Duodenal mucosa (tissue), 2 donors: ENCODE data around the gene RABGAP1L.
"Not testable (repeated sequence)": the region's sequence is repeated elsewhere in the genome, so short reads cannot be mapped to it uniquely, and the experiment has no call there.

Experiments
- H3K27ac ChIP-seq: one replicate; pipeline ENCODE4 v1.7.0; 2013; ENCODE audit warnings: low read depth, low read length
- H3K27me3 ChIP-seq, 2 donors: one replicate each; pipeline ENCODE4 v1.7.0; 2013; ENCODE audit warnings: low read length in 2 of 2, control low read depth in 1 of 2; ENCODE audit not compliant: insufficient read depth in 2 of 2, control insufficient read depth in 1 of 2
- H3K36me3 ChIP-seq, 2 donors: one replicate each; pipeline ENCODE4 v1.7.0; 2013; ENCODE audit warnings: low read length in 2 of 2, control low read depth in 1 of 2; ENCODE audit not compliant: insufficient read depth in 2 of 2, control insufficient read depth in 1 of 2
- H3K4me1 ChIP-seq, 2 donors: one replicate each; pipeline ENCODE4 v1.7.0; 2013; ENCODE audit warnings: low read length in 2 of 2, control low read depth in 1 of 2; ENCODE audit not compliant: insufficient read depth in 2 of 2, control insufficient read depth in 1 of 2
- H3K4me3 ChIP-seq, 2 donors: one replicate each; pipeline ENCODE4 v1.7.0; 2013; ENCODE audit warnings: low read length in 2 of 2, low read depth in 1 of 2
- H3K9ac ChIP-seq, 2 donors: one replicate each; pipeline ENCODE4 v1.7.0; 2013; ENCODE audit warnings: low read length in 2 of 2, low read depth in 1 of 2
- H3K9me3 ChIP-seq, 2 donors: one replicate each; pipeline ENCODE4 v1.7.0; 2013; ENCODE audit warnings: low read length in 2 of 2, control low read depth in 1 of 2; ENCODE audit not compliant: control insufficient read depth in 1 of 2

The RABGAP1L gene

GRCh38 chr1:174232761-174233160 is 73.4 kb downstream of the RABGAP1L start:
- H3K36me3 ChIP-seq: peaks cover 0 to 13% of the 10 kb centered on the region in 2 donors
- no peak overlapping the region for H3K4me3 ChIP-seq
- H3K9me3 ChIP-seq: no peaks in the 10 kb centered on the region
- H3K4me1 ChIP-seq: no peaks in the 10 kb centered on the region
- no peaks in the 10 kb centered on the region for H3K27me3 ChIP-seq
- H3K9ac ChIP-seq: no peak overlapping the region
- no peak overlapping the region for H3K27ac ChIP-seq

DNA sequence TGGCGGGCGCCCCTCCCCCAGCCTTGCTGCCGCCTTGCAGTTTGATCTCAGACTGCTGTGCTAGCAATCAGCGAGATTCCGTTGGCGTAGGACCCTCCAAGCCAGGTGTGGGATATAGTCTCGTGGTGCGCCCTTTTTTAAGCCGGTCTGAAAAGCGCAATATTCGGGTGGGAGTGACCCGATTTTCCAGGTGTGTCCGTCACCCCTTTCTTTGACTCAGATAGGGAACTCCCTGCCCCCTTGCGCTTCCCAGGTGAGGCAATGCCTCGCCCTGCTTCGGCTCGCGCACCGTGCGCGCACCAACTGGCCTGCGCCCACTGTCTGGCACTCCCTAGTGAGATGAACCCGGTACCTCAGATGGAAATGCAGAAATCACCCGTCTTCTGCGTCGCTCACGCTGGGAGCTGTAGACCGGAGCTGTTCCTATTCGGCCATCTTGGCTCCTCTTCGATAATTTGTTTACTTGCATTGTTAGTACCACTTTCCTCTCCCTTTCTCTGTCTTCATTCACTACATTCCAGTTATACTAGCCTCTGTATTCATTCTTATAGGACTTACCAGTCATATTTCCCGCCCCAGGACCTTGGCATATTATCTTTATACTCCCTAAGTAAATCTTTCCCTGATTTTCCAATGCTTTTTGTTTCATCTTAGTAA is 79.7 kb downstream of the RABGAP1L start:
- H3K27ac ChIP-seq, H3K9ac ChIP-seq, H3K4me3 ChIP-seq, H3K27me3 ChIP-seq, H3K9me3 ChIP-seq, H3K4me1 ChIP-seq: not testable (repeated sequence)
- H3K36me3 ChIP-seq: peaks cover 0 to 18% of the 10 kb centered on the region in 2 donors

GRCh38 chr1:174239541-174239940 is 80.2 kb downstream of the RABGAP1L start:
- Histone ChIP-seq H3K27ac (no peak overlapping the region), H3K9ac (no peak overlapping the region), H3K4me3 (no peak overlapping the region), H3K27me3 (no peaks in the 10 kb centered on the region), H3K9me3 (no peaks in the 10 kb centered on the region), H3K36me3 (peaks cover 0 to 24% of the 10 kb centered on the region in 2 donors), H3K4me1 (no peaks in the 10 kb centered on the region)

- H3K9me3 ChIP-seq: no peaks in the 10 kb centered on the region
- peaks cover 0 to 26% of the 10 kb centered on the region in 2 donors for H3K36me3 ChIP-seq
- H3K9ac ChIP-seq: no peak overlapping the region
- no peaks in the 10 kb centered on the region for H3K4me1 ChIP-seq
- H3K27ac ChIP-seq: no peak overlapping the region
- no peaks in the 10 kb centered on the region for H3K27me3 ChIP-seq
- no peak overlapping the region for H3K4me3 ChIP-seq
These were observed 83.5 kb downstream of the RABGAP1L start for GRCh38 chr1:174242856-174243255.

DNA sequence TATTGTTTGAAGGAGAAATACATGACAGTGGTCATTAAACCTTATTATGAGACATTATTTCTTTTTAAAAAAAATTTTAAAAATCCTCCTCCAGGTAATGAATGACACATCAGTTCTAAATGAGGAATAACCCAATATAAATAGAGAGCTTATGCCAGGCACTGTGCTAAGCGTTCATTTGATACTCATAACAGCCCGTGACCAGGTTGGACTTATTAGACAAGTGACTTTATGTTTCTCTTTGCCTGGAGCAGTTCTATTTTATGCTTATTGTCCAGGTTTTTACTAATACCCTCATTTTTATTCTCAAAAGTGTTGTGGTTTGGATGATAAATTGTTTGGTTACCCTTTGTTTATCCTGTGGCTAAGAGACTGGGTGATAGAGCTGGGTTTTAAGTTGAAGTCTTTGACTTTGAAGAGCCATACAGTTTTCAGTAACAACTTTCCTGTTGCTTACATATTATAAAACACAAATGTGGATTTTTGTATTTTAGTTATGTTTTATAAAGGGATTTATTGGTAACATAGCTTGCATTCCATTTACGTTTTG is 84.2 kb downstream of the RABGAP1L start:
- H3K4me1 ChIP-seq: no peaks in the 10 kb centered on the region
- no peak overlapping the region for H3K4me3 ChIP-seq
- H3K27me3 ChIP-seq: no peaks in the 10 kb centered on the region
- no peaks in the 10 kb centered on the region for H3K9me3 ChIP-seq
- no peak overlapping the region for H3K9ac ChIP-seq
- no peak overlapping the region for H3K27ac ChIP-seq
- H3K36me3 ChIP-seq: peaks cover 0 to 26% of the 10 kb centered on the region in 2 donors

GRCh38 chr1:174244017-174244416 is 84.7 kb downstream of the RABGAP1L start:
- H3K4me3 ChIP-seq: no peak overlapping the region

GRCh38 chr1:174247472-174247871 is 88.2 kb downstream of the RABGAP1L start:
- no peak overlapping the region for H3K9ac ChIP-seq
- H3K4me3 ChIP-seq: no peak overlapping the region
- H3K36me3 ChIP-seq: peaks cover 0 to 19% of the 10 kb centered on the region in 2 donors
- H3K9me3 ChIP-seq: no peaks in the 10 kb centered on the region
- H3K4me1 ChIP-seq: no peaks in the 10 kb centered on the region
- H3K27me3 ChIP-seq: no peaks in the 10 kb centered on the region
- H3K27ac ChIP-seq: no peak overlapping the region

More at GRCh38 chr1:174244017-174244416, 84.7 kb downstream of the RABGAP1L start:
- H3K36me3 ChIP-seq: peaks cover 0 to 26% of the 10 kb centered on the region in 2 donors
- no peak overlapping the region for H3K27ac ChIP-seq
- H3K4me1 ChIP-seq: no peaks in the 10 kb centered on the region
- H3K27me3 ChIP-seq: no peaks in the 10 kb centered on the region
- no peaks in the 10 kb centered on the region for H3K9me3 ChIP-seq
- H3K9ac ChIP-seq: no peak overlapping the region

DNA sequence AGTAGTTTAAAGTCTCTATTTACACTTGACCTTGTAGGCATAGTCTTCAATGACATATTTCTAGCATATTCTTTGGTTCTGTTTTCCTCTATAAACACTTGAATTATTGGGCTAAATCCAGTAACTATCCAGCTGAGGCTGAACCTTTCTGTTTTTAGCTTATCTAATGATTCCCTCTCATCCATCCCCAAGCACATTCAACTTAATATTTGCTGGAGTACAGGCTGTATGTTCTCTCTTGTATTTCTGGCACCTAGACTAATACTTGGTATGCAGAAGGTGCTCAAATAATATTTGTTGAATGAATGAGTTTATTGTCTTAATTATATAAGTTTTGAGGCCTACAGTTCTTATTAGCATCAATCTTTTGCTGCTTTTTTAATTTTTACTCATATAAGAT is 88.7 kb downstream of the RABGAP1L start:
- Histone ChIP-seq H3K4me3 (no peak overlapping the region), H3K4me1 (no peaks in the 10 kb centered on the region), H3K36me3 (peaks cover 0 to 15% of the 10 kb centered on the region in 2 donors), H3K27me3 (no peaks in the 10 kb centered on the region), H3K9ac (no peak overlapping the region), H3K27ac (no peak overlapping the region), H3K9me3 (no peaks in the 10 kb centered on the region)

- H3K4me1 ChIP-seq, H3K27ac ChIP-seq, H3K4me3 ChIP-seq, H3K36me3 ChIP-seq, H3K9me3 ChIP-seq, H3K9ac ChIP-seq, H3K27me3 ChIP-seq: not testable (repeated sequence)
These were observed 97.1 kb downstream of the RABGAP1L start for GRCh38 chr1:174256386-174256785.

- peaks cover 0 to 9% of the 10 kb centered on the region in 2 donors for H3K36me3 ChIP-seq
- H3K27me3 ChIP-seq: no peaks in the 10 kb centered on the region
- H3K9ac ChIP-seq: no peak overlapping the region
- no peak overlapping the region for H3K27ac ChIP-seq
- no peaks in the 10 kb centered on the region for H3K9me3 ChIP-seq
- H3K4me3 ChIP-seq: no peak overlapping the region
- H3K4me1 ChIP-seq: no peaks in the 10 kb centered on the region
These were observed 98.8 kb downstream of the RABGAP1L start for GRCh38 chr1:174258148-174258550.
